ENCODE measurements around the gene SEPTIN5.

The SEPTIN5 gene

DNA sequence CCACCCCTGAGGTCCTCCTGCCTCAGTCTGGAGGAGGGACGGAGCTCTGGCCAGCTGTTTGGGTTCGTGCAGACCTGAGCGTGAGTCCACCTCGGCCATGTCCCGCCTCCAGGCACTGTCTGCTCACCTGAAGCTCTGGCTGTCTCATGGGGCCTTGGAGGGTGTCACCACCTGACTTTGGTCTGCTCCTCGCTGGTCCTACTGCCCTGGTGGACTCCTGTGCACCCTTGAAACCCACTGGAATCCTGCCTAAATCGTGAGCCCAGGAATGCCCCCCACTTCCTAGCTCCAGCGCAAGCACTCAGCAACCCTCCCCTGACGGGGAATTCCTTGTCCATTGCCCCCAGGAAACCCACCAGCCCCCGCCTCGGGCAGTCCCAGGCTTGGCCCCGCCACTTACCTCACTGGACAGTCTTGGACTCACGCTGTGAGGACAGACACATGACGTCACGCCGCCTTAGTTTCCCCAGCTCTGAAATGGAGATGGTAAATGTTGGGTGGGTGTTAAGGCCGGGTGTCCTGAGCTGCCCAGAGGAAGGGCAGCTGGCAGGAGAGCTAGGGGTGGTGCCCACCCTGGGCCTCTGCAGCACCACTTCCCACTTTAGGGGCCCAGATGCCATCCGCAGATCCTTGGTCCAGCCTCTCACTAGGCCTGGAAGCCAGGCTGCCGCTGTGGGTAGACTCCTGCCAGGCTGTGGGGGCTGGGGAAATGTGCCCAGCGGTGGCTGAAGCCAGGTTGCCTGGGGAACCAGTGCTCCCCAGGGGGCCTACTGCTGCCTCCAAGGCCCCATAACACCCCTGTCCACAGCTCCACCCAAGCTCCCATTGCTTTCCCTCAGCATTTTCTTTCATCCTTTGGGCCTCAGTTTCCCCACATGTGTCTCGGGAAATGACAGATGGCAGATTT lies 28.1 kb downstream of the SEPTIN5 start:
- no peaks in the 10 kb centered on the region for H3K27me3 ChIP-seq (ENCODE audit: low read depth, low read length)
- no peak overlapping the region for H3K27ac ChIP-seq (ENCODE audit: low read length)
- H3K4me1 ChIP-seq (ENCODE audit: control insufficient read depth in 1 of 2, insufficient read depth in 2 of 2, low read length in 2 of 2), result no peaks in the 10 kb centered on the region
- H3K9me3 ChIP-seq (ENCODE audit: control insufficient read depth in 1 of 2, low read length in 2 of 2), result no peaks in the 10 kb centered on the region
- H3K36me3 ChIP-seq (ENCODE audit: control insufficient read depth in 1 of 2, insufficient read depth in 2 of 2, low read length in 2 of 2), result no peaks in the 10 kb centered on the region
- H3K4me3 ChIP-seq (ENCODE audit: low read depth in 1 of 2, low read length in 2 of 2), result no peak overlapping the region

DNA sequence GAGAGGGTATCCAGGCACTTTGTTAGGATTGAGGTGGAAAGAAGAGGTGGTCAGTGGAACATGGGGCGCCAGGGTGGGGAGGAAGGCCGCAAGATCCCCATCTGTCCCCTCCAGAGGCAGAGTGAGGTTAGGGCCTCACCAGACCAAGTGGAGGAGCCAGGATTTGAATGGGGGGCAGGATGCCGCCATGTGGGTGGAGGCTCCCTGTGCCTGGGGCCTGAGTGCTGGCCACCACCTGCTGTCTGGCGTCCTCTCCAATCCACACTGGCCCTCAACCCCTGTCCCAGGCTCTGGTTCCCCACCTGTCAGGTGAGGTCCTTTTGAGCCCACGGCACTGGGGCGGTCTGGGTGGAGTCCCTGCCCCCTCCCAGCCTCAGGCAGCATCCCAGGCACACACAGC lies 28.8 kb downstream of the SEPTIN5 start:
- H3K4me1 ChIP-seq (ENCODE audit: control insufficient read depth in 1 of 2, insufficient read depth in 2 of 2, low read length in 2 of 2), result no peaks in the 10 kb centered on the region
- H3K9me3 ChIP-seq (ENCODE audit: control insufficient read depth in 1 of 2, low read length in 2 of 2), result no peaks in the 10 kb centered on the region
- H3K27ac ChIP-seq (ENCODE audit: low read length), result no peak overlapping the region
- no peaks in the 10 kb centered on the region for H3K27me3 ChIP-seq (ENCODE audit: low read depth, low read length)
- no peak overlapping the region for H3K4me3 ChIP-seq (ENCODE audit: low read depth in 1 of 2, low read length in 2 of 2)
- H3K36me3 ChIP-seq (ENCODE audit: control insufficient read depth in 1 of 2, insufficient read depth in 2 of 2, low read length in 2 of 2), result no peaks in the 10 kb centered on the region

DNA sequence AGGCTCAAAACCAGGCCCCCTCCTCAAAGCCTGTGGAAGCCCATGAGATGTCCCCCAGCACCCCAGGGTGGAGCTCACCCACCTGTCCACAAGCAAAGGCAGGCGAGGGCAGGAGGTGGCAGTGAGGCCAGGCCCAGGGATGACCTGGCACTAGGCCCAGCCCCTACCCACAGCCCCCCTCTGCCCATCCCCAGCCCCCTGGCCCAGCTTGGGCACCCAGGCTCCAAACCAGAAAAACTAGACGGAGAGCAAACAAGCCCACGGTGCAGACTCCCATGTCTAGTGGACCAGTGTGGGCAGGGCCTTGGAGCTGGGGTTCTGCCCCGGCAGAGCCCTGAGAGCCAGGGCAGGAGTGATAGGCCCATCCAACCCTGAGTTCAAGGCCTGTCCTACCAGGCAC lies 29.3 kb downstream of the SEPTIN5 start:
- H3K27me3 ChIP-seq (ENCODE audit: low read depth, low read length), result no peaks in the 10 kb centered on the region
- no peaks in the 10 kb centered on the region for H3K36me3 ChIP-seq (ENCODE audit: control insufficient read depth in 1 of 2, insufficient read depth in 2 of 2, low read length in 2 of 2)
- H3K9me3 ChIP-seq (ENCODE audit: control insufficient read depth in 1 of 2, low read length in 2 of 2), result no peaks in the 10 kb centered on the region
- H3K4me1 ChIP-seq (ENCODE audit: control insufficient read depth in 1 of 2, insufficient read depth in 2 of 2, low read length in 2 of 2), result no peaks in the 10 kb centered on the region
- H3K4me3 ChIP-seq (ENCODE audit: low read depth in 1 of 2, low read length in 2 of 2), result no peak overlapping the region
- no peak overlapping the region for H3K27ac ChIP-seq (ENCODE audit: low read length)

DNA sequence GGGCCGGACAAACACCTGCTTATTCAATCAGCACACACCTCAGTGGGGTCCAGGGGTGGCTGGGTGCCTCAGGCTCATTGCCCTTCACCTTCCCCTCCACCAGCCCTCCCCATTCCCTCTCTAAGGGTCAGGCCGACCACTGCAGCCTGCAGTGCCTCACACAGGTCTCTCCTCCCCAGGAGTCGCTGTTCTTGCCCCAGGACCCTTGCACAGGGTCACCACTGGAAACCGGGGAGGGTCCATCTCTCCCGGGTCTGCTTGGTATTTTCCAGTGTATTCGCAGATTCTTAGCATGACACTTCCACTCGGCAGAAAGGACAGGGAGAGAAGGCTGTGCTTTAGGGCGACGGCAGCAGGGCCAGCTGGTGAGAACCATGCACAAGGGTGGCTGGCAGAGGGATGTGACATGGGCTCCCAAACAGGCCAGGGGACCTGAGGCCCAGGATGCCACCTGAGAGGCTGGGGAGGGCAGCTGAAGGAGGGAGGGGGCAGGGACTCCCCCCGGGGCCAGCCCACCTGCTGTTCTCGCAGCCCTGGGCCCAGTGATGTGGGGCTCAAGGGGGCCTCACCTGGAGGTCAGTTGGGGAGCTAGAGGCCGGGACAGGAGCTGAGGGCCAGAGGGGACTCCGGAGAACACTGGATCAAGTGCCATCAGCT lies 30.2 kb downstream of the SEPTIN5 start:
- H3K36me3 ChIP-seq (ENCODE audit: control insufficient read depth in 1 of 2, insufficient read depth in 2 of 2, low read length in 2 of 2), result no peaks in the 10 kb centered on the region
- H3K4me3 ChIP-seq (ENCODE audit: low read depth in 1 of 2, low read length in 2 of 2), result no peak overlapping the region
- H3K4me1 ChIP-seq (ENCODE audit: control insufficient read depth in 1 of 2, insufficient read depth in 2 of 2, low read length in 2 of 2), result no peaks in the 10 kb centered on the region
- no peak overlapping the region for H3K27ac ChIP-seq (ENCODE audit: low read length)
- peaks cover 4% of the 10 kb centered on the region for H3K27me3 ChIP-seq (ENCODE audit: low read depth, low read length)
- H3K9me3 ChIP-seq (ENCODE audit: control insufficient read depth in 1 of 2, low read length in 2 of 2), result no peaks in the 10 kb centered on the region

DNA sequence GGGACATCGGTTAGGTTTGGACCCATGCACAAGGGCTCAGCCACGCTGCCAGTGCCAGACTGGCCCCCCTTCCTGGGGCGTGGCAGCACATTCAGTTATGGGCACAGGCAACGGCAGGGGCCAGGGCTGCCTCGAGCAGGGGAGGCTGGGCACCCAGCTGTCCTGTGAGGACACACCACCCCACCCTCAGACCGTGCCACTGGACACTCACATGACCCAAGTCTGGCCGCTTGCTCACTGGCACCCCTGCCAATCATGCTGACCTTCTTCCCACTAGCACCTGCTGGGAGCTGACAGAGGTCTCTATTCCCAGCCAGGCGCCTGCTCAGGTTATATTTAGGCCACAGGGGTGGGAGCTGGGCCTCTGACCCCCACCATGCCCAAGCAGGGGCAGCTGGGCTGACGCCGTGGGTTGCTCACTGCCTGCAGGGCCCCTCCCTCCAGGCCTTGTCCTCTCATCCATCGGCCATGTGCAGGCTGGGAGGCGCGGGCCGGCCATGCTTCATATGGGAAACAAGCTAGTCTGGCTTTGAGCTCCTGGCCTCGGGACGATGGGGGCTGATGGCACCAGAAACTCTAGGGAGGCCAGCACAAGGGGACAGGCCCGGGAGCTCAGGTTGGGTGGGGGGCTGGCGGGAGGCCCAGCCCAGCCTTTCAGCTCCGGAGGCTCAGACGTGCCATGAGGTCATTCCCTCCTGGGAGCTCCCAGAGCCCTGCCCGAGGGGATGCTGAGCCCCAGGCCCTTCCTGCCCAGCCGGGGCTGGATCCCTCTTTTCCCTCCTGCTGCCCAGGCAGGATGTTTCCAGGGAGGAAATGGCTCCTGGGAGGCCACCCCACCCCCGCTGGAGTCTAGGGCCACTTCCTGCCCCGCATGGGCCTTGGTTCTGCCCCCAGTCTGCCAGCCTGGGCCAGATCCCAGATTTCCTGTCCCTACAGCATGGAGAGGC lies 31.1 kb downstream of the SEPTIN5 start:
- Histone ChIP-seq H3K4me3 (ENCODE audit: low read depth in 1 of 2, low read length in 2 of 2) (no peak overlapping the region), H3K4me1 (ENCODE audit: control insufficient read depth in 1 of 2, insufficient read depth in 2 of 2, low read length in 2 of 2) (no peaks in the 10 kb centered on the region), H3K27me3 (ENCODE audit: low read depth, low read length) (peaks cover 4% of the 10 kb centered on the region), H3K9me3 (ENCODE audit: control insufficient read depth in 1 of 2, low read length in 2 of 2) (no peaks in the 10 kb centered on the region), H3K27ac (ENCODE audit: low read length) (no peak overlapping the region), H3K36me3 (ENCODE audit: control insufficient read depth in 1 of 2, insufficient read depth in 2 of 2, low read length in 2 of 2) (no peaks in the 10 kb centered on the region)

DNA sequence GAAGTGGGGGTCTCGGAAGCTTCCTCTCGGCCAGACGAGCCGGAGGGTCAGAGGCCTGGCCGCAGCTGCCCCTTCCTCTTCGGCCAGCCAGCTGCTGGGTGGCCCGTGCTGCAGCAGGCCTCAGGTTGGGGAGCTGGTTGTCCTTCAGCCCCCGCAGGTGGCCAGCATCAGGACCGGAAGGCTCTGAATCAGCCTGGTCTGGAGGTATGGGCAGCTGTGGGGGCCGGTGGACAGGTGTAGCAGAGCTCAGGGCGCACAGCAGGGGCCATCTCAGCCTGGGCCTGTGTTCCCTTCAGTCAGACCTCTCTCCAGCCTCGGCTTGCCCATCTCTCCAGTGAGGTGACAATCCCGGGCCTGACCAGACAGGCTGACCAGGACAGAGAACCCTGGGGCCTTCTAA lies 32.4 kb downstream of the SEPTIN5 start:
- no peak overlapping the region for H3K4me3 ChIP-seq (ENCODE audit: low read depth in 1 of 2, low read length in 2 of 2)
- H3K27ac ChIP-seq (ENCODE audit: low read length), result no peak overlapping the region
- H3K9me3 ChIP-seq (ENCODE audit: control insufficient read depth in 1 of 2, low read length in 2 of 2), result no peaks in the 10 kb centered on the region
- no peaks in the 10 kb centered on the region for H3K4me1 ChIP-seq (ENCODE audit: control insufficient read depth in 1 of 2, insufficient read depth in 2 of 2, low read length in 2 of 2)
- H3K36me3 ChIP-seq (ENCODE audit: control insufficient read depth in 1 of 2, insufficient read depth in 2 of 2, low read length in 2 of 2), result no peaks in the 10 kb centered on the region
- H3K27me3 ChIP-seq (ENCODE audit: low read depth, low read length), result peaks cover 12% of the 10 kb centered on the region

DNA sequence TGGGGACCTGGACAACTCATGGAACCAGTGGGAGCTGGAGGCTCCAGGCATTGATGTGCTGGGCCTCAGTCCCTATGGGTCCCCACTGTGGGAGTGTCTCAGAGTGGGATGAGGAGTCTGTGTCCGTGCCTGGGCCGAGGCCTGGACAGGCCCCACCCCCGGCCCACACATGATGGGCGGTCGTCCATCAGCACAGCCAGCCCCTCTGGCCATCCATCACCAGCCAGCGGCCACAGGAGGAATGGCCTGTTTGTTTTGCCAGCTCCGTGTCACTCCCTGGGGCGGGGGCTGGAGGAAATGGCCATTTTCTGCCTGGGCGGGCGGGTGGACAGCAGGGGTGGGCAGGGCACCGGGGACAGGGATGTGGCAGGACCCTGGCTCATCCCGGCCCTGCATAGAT lies 33.2 kb downstream of the SEPTIN5 start:
- Histone ChIP-seq H3K36me3 (ENCODE audit: control insufficient read depth in 1 of 2, insufficient read depth in 2 of 2, low read length in 2 of 2) (no peaks in the 10 kb centered on the region), H3K27me3 (ENCODE audit: low read depth, low read length) (peaks cover 12% of the 10 kb centered on the region), H3K27ac (ENCODE audit: low read length) (no peak overlapping the region), H3K9me3 (ENCODE audit: control insufficient read depth in 1 of 2, low read length in 2 of 2) (no peaks in the 10 kb centered on the region), H3K4me1 (ENCODE audit: control insufficient read depth in 1 of 2, insufficient read depth in 2 of 2, low read length in 2 of 2) (no peaks in the 10 kb centered on the region), H3K4me3 (ENCODE audit: low read depth in 1 of 2, low read length in 2 of 2) (no peak overlapping the region)

DNA sequence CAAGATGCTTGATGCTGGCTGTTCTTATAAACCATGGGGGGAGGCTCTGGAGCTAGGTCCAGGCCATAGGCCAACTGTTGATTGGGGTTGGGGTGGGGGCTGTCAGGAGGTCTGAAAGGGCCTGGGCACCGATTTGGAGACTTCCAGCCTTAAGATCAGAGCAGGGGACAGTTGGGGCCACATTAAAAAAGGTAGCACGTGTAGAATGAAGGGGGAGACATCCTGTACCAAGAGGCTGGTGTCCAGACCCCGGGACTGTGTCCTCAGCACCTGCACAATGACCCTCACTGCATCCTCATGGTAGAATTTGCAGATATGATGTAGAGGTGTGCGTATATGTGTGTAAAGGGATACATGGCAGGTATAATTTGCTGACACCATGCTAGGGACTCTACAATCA lies 33.8 kb downstream of the SEPTIN5 start:
- H3K27ac ChIP-seq (ENCODE audit: low read length), result no peak overlapping the region
- H3K4me1 ChIP-seq (ENCODE audit: control insufficient read depth in 1 of 2, insufficient read depth in 2 of 2, low read length in 2 of 2), result no peaks in the 10 kb centered on the region
- H3K27me3 ChIP-seq (ENCODE audit: low read depth, low read length), result peaks cover 12% of the 10 kb centered on the region
- H3K9me3 ChIP-seq (ENCODE audit: control insufficient read depth in 1 of 2, low read length in 2 of 2), result no peaks in the 10 kb centered on the region
- no peaks in the 10 kb centered on the region for H3K36me3 ChIP-seq (ENCODE audit: control insufficient read depth in 1 of 2, insufficient read depth in 2 of 2, low read length in 2 of 2)
- H3K4me3 ChIP-seq (ENCODE audit: low read depth in 1 of 2, low read length in 2 of 2), result no peak overlapping the region

DNA sequence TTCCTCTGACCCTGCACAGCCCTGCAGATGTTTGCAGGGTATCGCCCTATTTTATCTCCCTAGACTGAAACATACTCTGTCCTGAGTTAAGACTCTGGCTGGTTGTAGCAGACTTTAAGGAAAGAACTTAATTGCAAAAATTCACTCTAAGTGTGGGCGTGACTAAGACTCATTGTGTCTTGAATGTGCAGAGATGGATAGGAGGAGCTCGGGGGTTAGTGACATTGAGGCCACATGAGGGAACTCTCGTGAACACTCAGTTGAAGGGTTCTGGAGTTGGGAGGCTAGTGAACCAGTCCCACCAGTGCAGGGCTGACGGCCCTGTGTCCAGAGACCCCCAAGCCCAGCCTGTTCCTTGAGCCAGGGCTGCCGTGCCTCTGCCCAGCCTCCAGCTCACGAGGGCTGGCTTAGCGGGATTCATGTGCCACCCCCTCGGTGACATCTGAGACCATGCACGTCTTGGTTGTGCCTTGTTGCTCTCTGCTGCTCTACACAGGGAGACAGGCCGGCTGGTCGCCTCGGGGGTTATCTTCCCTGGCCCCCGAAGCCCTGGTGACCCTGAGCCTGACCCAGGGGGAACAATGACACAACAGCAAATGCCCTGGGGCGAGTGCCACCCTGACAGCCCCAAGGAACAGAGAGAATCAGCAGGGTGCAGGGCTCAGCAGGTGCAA lies 34.8 kb downstream of the SEPTIN5 start:
- no peak overlapping the region for H3K4me3 ChIP-seq (ENCODE audit: low read depth in 1 of 2, low read length in 2 of 2)
- no peaks in the 10 kb centered on the region for H3K36me3 ChIP-seq (ENCODE audit: control insufficient read depth in 1 of 2, insufficient read depth in 2 of 2, low read length in 2 of 2)
- no peaks in the 10 kb centered on the region for H3K4me1 ChIP-seq (ENCODE audit: control insufficient read depth in 1 of 2, insufficient read depth in 2 of 2, low read length in 2 of 2)
- peaks cover 15% of the 10 kb centered on the region for H3K27me3 ChIP-seq (ENCODE audit: low read depth, low read length)
- no peak overlapping the region for H3K27ac ChIP-seq (ENCODE audit: low read length)
- no peaks in the 10 kb centered on the region for H3K9me3 ChIP-seq (ENCODE audit: control insufficient read depth in 1 of 2, low read length in 2 of 2)

DNA sequence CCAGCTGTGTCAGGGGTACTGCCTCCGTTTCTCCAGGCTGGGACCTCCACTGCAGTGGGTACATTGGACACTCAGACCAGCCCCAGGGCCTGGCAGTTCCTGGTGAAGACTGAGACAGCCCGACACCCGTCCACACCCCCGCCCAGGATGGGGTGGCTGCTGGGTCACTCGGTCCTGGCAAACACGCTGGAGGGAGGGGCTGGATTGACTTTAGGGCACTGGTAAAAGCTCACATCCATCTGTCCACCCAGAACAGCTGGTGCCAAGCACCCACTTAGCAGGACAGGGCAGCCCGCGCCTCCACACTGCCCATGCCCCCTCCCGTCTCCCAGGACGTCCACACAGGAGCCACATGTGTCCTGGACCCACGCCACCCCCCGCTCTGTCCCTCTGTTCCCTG lies 35.6 kb downstream of the SEPTIN5 start:
- Histone ChIP-seq H3K4me3 (ENCODE audit: low read depth in 1 of 2, low read length in 2 of 2) (no peak overlapping the region), H3K27ac (ENCODE audit: low read length) (no peak overlapping the region), H3K27me3 (ENCODE audit: low read depth, low read length) (peaks cover 23% of the 10 kb centered on the region), H3K4me1 (ENCODE audit: control insufficient read depth in 1 of 2, insufficient read depth in 2 of 2, low read length in 2 of 2) (peaks cover 0 to 2% of the 10 kb centered on the region in 2 donors), H3K9me3 (ENCODE audit: control insufficient read depth in 1 of 2, low read length in 2 of 2) (no peaks in the 10 kb centered on the region), H3K36me3 (ENCODE audit: control insufficient read depth in 1 of 2, insufficient read depth in 2 of 2, low read length in 2 of 2) (no peaks in the 10 kb centered on the region)

Data from muscle layer of duodenum (tissue), 2 donors.